Spinal cord (tissue), 10 donors: ENCODE measurements around the gene IZUMO1R. TPM values are rescaled to one million over a fixed set of nuclear protein-coding genes. Genes with fewer than 3 reads are reported as not detected.

Experiments used
- DNase-seq, 6 donors: peaks; one replicate each; pipeline versions ENCODE4 v3.0.0 to v3.0.0-alpha.2; 2013 to 2015; ENCODE audit warnings: low spot score in 6 of 6, low read depth in 4 of 6
- H3K27ac ChIP-seq: one replicate; pipeline ENCODE4 v1.5.1; 2013; ENCODE audit warnings: low read depth, low read length, control low read depth
- H3K27me3 ChIP-seq: one replicate; pipeline ENCODE4 v1.6.1; 2013; ENCODE audit warnings: low read length; ENCODE audit not compliant: control insufficient read depth, insufficient read depth
- H3K36me3 ChIP-seq: one replicate; pipeline ENCODE4 v1.6.1; 2013; ENCODE audit warnings: low read length; ENCODE audit not compliant: control insufficient read depth, insufficient read depth
- H3K4me1 ChIP-seq: one replicate; pipeline ENCODE4 v1.6.1; 2013; ENCODE audit warnings: low read length; ENCODE audit not compliant: control insufficient read depth, insufficient read depth
- H3K4me3 ChIP-seq: one replicate; pipeline ENCODE4 v1.5.1; 2013; ENCODE audit warnings: low read depth, low read length, control low read depth
- H3K9me3 ChIP-seq: one replicate; pipeline ENCODE4 v1.6.1; 2013; ENCODE audit warnings: low read length; ENCODE audit not compliant: control insufficient read depth, insufficient read depth
- WGBS: methylation state at CpG from one replicate; pipeline ENCODE4 v1.1.5; 2013; ENCODE audit warnings: missing lambda C conversion rate; ENCODE audit not compliant: insufficient coverage; 5-methylcytosine and 5-hydroxymethylcytosine counted together
- polyA plus RNA-seq, 2 donors: library from polyadenylated mRNA; unstranded; fragments of 120-200 nt; gene quantifications; one replicate each; pipeline ENCODE4 v1.2.1, GENCODE V29; 2013; ENCODE audit not compliant: insufficient read length in 2 of 2
- total RNA-seq, 2 donors: library from RNA; depleted of rRNA in 1 of 2; stranded (reverse); fragments of 120-200 nt in 1 of 2; fragments of >200 nt in 1 of 2; gene quantifications; one replicate each; pipeline versions ENCODE4 v1.2.3 to v1.2.4, GENCODE V29; 2013 to 2014
- donor health status: healthy.

IZUMO1R gene
- total and polyA plus RNA-seq, 4 donors, result 0.27 to 0.28 TPM; not detected in 2

DNA sequence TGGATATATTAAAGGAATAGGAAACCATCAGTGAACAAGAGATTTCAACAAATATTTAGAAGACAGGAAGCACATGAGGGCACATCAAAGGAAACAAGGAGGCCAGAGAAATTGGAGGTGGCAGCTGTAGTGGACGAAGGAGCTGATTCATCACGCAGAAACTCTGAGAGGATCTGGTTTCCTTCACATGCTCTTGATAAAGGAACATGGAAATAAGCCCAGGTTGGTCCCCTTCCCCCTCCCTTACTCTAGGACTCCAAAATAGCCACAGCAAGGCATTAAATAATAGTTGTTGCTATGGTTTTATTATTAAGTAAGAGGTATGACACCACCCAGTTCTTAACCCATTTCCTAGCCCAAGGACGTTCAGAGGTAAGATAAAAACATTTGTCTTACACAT, 11.3 kb downstream of the IZUMO1R start:
- Histone ChIP-seq H3K27me3 (no peaks in the 10 kb centered on the region), H3K36me3 (no peaks in the 10 kb centered on the region), H3K4me1 (no peaks in the 10 kb centered on the region), H3K4me3 (no peak overlapping the region), H3K9me3 (no peaks in the 10 kb centered on the region), H3K27ac (no peak overlapping the region)
- no peak for DNase-seq
- WGBS, result no CpG with 5 or more reads among the region's 3 CpGs

GRCh38 chr11:94322501-94322900, 18.1 kb downstream of the IZUMO1R start:
- Histone ChIP-seq H3K4me3 (no peak overlapping the region), H3K27me3 (no peaks in the 10 kb centered on the region), H3K27ac (no peak overlapping the region), H3K9me3 (no peaks in the 10 kb centered on the region), H3K36me3 (no peaks in the 10 kb centered on the region), H3K4me1 (no peaks in the 10 kb centered on the region)
- no CpG with 5 or more reads among the region's 3 CpGs for WGBS
- no peak for DNase-seq

GRCh38 chr11:94325681-94326080, 21.3 kb downstream of the IZUMO1R start:
- Histone ChIP-seq H3K9me3 (no peaks in the 10 kb centered on the region), H3K36me3 (no peaks in the 10 kb centered on the region), H3K4me1 (no peaks in the 10 kb centered on the region), H3K27me3 (no peaks in the 10 kb centered on the region), H3K27ac (no peak overlapping the region), H3K4me3 (no peak overlapping the region)
- no CpG with 5 or more reads among the region's 1 CpG for WGBS
- DNase-seq, result no peak

DNA sequence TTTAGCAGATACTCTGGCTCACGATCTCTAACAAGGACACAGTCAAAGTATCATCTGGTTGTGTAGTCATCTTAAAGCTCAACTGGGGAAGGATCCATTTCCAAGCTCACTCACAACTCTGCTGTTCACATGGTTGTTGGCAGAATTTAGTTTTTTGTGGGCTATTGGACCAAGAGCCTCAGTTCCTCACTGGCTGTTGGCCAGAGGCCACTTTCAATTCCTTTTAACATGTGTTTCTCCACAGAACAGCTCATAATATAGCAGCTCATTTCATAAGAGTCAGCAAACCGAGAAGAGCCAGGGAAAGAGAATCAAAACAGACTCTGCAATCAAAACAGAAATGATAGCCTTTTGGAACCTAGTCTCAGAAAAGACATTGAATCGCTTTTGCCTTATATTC, 22.6 kb downstream of the IZUMO1R start:
- H3K27me3 ChIP-seq, result no peaks in the 10 kb centered on the region
- H3K4me3 ChIP-seq, result no peak overlapping the region
- no peak overlapping the region for H3K27ac ChIP-seq
- H3K36me3 ChIP-seq, result no peaks in the 10 kb centered on the region
- no peaks in the 10 kb centered on the region for H3K9me3 ChIP-seq
- DNase-seq, result no peak
- WGBS, result 73% methylated on average over 2 of the region's 3 CpGs
- no peaks in the 10 kb centered on the region for H3K4me1 ChIP-seq

- no peaks in the 10 kb centered on the region for H3K4me1 ChIP-seq
Observed at GRCh38 chr11:94328587-94329080, 24.3 kb downstream of the IZUMO1R start.

GRCh38 chr11:94329501-94329900, 25.1 kb downstream of the IZUMO1R start:
- 87% methylated on average over 3 of the region's 3 CpGs for WGBS
- Histone ChIP-seq H3K27ac (no peak overlapping the region), H3K4me3 (no peak overlapping the region), H3K27me3 (no peaks in the 10 kb centered on the region), H3K36me3 (no peaks in the 10 kb centered on the region), H3K4me1 (no peaks in the 10 kb centered on the region), H3K9me3 (no peaks in the 10 kb centered on the region)
- DNase-seq, result no peak

More at GRCh38 chr11:94328587-94329080, 24.3 kb downstream of the IZUMO1R start:
- no peak overlapping the region for H3K27ac ChIP-seq
- no peaks in the 10 kb centered on the region for H3K36me3 ChIP-seq
- H3K9me3 ChIP-seq, result no peaks in the 10 kb centered on the region
- DNase-seq, result no peak
- H3K27me3 ChIP-seq, result no peaks in the 10 kb centered on the region
- WGBS, result 83% methylated on average over 5 of the region's 6 CpGs
- H3K4me3 ChIP-seq, result no peak overlapping the region

GRCh38 chr11:94330789-94331188, 26.4 kb downstream of the IZUMO1R start:
- no peaks in the 10 kb centered on the region for H3K9me3 ChIP-seq
- H3K4me1 ChIP-seq, result no peaks in the 10 kb centered on the region
- no peak overlapping the region for H3K27ac ChIP-seq
- no peaks in the 10 kb centered on the region for H3K27me3 ChIP-seq
- no peak overlapping the region for H3K4me3 ChIP-seq
- H3K36me3 ChIP-seq, result no peaks in the 10 kb centered on the region
- DNase-seq, result peak in 1 of 6 donors; percentile 6
- no CpG with 5 or more reads among the region's 2 CpGs for WGBS

DNA sequence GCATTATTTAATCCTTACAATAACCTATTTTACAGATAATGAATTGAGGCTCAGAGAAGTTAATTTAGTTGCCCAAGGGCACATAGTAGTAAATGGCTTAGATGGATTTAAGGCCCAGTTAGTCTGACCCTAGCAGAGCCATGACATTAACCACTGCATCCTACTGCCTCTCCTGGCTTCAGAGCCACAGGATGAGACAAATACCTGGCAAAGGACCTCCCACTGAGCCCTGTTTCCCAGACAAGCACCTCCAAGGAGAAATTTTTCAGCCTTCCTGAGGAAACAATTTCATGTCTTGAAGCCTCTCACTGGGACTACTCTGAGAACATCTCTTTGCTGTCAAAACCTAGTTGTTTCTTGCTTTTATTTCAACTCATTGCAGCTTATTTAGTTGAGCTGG, 28.4 kb downstream of the IZUMO1R start:
- no peak for DNase-seq
- H3K27me3 ChIP-seq, result no peaks in the 10 kb centered on the region
- no peak overlapping the region for H3K27ac ChIP-seq
- H3K4me3 ChIP-seq, result no peak overlapping the region
- no peaks in the 10 kb centered on the region for H3K36me3 ChIP-seq
- no peaks in the 10 kb centered on the region for H3K4me1 ChIP-seq
- H3K9me3 ChIP-seq, result no peaks in the 10 kb centered on the region

GRCh38 chr11:94336033-94336432, 31.7 kb downstream of the IZUMO1R start:
- Histone ChIP-seq H3K4me1 (no peaks in the 10 kb centered on the region), H3K4me3 (no peak overlapping the region), H3K27ac (no peak overlapping the region), H3K36me3 (no peaks in the 10 kb centered on the region), H3K27me3 (no peaks in the 10 kb centered on the region), H3K9me3 (no peaks in the 10 kb centered on the region)
- no CpG with 5 or more reads among the region's 6 CpGs for WGBS
- no peak for DNase-seq

- no peak for DNase-seq
- no CpG with 5 or more reads among the region's 3 CpGs for WGBS
- Histone ChIP-seq H3K27me3 (no peaks in the 10 kb centered on the region), H3K9me3 (no peaks in the 10 kb centered on the region), H3K27ac (no peak overlapping the region), H3K36me3 (no peaks in the 10 kb centered on the region), H3K4me3 (no peak overlapping the region), H3K4me1 (no peaks in the 10 kb centered on the region)
Observed at GRCh38 chr11:94338651-94339050, 34.3 kb downstream of the IZUMO1R start.
